GM19351 (cell line): ENCODE data around the gene SCG2.
"Not testable (repeated sequence)": the region's sequence is repeated elsewhere in the genome, so short reads cannot be mapped to it uniquely, and the experiment has no call there.

Experiments
- ATAC-seq: cut with Tn5 transposase; IDR thresholded peaks from one replicate; pipeline ENCODE4 v1.9.1; 2021; ENCODE audit warnings: mild to moderate bottlenecking, moderate library complexity; ENCODE audit not compliant: unreplicated experiment

Gene SCG2

GRCh38 chr2:223613017-223613950 lies 11.1 kb upstream of the SCG2 start:
- no peak for ATAC-seq

DNA sequence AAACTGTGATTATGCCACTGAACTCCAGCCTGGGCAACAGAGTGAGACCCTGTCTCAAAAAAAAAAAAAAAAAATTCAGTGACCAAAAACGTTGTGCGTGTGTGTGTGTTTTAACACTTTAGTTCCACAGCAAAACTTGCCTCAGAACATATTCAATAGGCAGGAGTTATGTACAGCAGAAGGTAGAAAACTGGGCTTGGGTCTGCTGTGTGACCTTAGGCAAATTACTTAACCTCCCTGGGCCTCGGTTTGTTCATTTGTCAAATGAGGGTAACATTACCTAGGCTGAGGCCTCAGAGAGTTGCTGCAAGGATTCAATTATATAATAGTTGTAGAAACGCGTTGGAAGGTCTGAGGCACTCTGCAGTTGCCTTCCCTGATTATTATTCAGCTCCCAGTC lies 10.3 kb upstream of the SCG2 start:
- no peak for ATAC-seq

DNA sequence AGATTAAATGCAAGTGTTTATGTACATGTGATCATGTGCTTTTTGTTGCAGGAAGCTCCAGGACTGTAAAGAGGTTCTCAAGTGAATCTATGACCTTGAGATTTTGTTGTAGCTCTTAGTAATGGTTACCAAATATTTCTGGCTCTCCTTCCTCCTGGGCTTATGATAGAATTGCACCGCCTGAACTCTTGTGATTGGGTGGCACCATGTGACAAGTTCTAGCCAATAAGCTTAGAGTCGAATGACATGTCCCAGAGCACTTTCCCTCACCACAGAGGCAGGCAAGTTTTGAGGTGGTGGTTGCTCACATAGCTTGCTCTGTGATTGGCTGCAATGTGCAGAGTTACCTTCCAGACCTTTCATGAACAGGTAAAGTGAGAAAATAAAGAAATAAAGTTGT lies 8.9 kb upstream of the SCG2 start:
- ATAC-seq: no peak

GRCh38 chr2:223607476-223607875 lies 5.3 kb upstream of the SCG2 start:
- no peak for ATAC-seq

DNA sequence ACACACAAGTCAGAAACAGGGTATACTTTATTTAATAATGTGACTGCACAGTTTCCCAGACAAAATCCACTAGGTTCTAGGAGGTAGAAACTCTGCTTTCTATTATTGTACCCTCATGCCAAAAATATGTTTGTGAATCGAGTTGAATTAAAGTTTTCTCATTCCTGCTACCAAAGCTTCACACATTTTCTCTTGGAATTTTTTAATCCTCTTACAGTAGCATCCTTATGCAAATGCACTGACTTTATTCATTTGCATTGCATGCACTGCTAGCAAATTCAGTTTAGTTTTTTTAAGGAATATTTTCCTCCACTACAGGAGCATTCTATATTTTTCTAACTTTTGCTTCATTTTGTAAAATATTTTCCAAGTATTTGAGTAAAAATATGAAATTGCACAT lies 4.8 kb upstream of the SCG2 start:
- no peak for ATAC-seq

- ATAC-seq: no peak
Observed at GRCh38 chr2:223604231-223604630, 2.1 kb upstream of the SCG2 start.

- no peak for ATAC-seq
Observed at GRCh38 chr2:223602972-223603371, 811 bp upstream of the SCG2 start.

GRCh38 chr2:223601018-223601417 lies 1.1 kb downstream of the SCG2 start:
- ATAC-seq: no peak

DNA sequence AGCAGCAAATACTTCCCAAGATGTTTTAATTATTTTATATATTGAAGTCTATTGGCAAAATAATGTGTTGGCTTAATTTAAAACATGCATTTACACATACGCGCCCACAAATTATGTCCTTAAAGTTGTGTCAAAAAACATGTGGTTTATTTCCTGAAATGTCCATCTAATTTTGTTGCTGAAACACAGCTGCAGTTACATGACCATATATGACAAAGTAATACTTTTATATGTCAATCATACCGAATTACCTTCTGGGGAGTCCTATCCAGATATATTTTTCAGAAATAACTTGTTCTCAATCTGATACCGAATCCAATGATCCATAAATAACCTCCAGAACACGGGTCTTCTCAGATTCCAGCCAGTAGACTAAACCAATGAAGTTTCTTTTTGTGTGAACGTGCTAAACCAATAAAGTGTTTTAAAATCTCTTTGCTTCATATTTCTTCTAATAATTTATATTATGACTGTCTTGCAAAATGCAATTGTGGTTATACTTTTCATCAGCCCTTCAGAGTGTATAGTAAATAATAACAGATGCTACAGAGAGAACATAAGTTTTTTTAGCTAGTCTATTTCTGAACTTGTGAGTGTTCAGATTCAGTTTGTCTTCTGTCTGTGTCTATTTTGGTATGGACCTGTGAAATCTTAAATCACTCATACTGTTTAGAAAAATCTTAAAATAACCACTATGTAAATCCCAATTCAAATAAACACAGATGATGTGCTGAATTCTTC lies 2.4 kb downstream of the SCG2 start:
- ATAC-seq: no peak

- ATAC-seq: no peak
Observed at GRCh38 chr2:223598994-223599639, 3.0 kb downstream of the SCG2 start.

- no peak for ATAC-seq
Observed at GRCh38 chr2:223597076-223597475, 5.1 kb downstream of the SCG2 start.

- no peak for ATAC-seq
Observed at GRCh38 chr2:223596208-223596607, 6.0 kb downstream of the SCG2 start.

- ATAC-seq: no peak
Observed at GRCh38 chr2:223594831-223595230, 7.3 kb downstream of the SCG2 start.

GRCh38 chr2:223594259-223594658 lies 7.9 kb downstream of the SCG2 start:
- ATAC-seq: no peak

DNA sequence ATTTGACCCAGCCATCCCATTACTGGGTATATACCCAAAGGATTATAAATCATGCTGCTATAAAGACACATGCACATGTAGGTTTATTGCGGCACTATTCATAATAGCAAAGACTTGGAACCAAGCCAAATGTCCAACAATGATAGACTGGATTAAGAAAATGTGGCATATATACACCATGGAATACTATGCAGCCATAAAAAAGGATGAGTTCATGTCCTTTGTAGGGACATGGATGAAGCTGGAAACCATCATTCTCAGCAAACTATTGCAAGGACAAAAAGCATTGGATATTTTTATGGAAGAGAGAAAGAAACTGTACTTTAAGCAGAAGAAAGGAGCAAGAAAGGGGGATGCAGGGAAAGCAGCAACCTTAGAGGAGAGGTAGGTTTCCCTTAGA lies 9.5 kb downstream of the SCG2 start:
- not testable (repeated sequence) for ATAC-seq

DNA sequence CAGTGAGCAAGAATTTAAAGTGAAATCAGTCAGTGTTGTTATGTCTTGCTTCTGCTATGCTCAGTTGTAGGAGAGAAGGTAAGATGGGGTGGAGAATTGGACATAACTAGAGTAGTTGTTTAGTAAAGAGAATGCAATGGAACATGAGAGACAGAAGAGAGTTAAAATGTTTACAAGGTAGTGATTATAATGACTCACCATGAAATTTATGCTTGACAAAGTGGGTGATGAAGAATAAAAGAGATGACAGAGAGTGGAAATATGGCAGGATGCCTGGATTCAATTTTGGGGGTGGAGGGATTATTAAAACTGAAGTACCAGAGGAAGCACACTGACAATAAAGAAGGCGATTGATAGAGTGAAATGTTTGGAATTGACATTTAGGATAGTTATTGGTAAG lies 10.6 kb downstream of the SCG2 start:
- no peak for ATAC-seq

- no peak for ATAC-seq
Observed at GRCh38 chr2:223590964-223591363, 11.2 kb downstream of the SCG2 start.

DNA sequence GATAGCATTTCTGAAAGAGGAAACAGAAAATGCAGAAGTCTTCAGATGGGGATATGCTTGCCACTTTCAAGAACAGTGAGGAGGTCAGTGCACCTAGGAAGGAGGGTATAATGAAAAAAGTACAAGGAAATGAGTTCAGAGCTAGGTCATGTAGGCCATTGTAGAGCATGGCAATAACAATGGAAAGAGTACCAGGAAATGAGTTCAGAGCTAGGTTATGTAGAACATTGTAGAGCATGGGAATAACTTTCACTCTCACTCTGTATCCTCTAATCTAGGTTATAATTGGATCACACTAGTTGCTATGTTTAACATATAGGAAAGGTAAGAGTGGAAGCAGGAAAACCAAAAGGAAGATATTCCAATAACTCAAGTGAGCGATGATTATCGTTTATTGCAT lies 12.3 kb downstream of the SCG2 start:
- ATAC-seq: no peak

- no peak for ATAC-seq
Observed at GRCh38 chr2:223588251-223588650, 13.9 kb downstream of the SCG2 start.

DNA sequence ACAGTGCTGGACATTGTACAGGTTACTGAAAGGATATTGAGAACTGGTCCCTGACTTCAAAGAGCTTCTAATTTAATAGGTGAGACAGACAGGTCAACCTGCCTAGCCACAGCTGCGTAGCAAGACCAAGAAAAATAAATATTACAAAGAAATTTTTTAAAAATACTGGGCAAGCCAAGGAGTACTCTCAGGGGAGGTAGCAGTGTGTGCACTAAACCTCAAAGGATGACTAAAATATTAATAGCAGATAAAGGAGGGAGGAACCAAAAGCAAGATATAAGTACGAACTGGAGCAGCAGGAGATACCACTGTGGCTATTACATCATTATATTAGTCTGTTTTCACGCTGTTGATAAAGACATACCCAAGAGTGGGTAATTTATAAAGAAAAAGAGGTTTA lies 14.9 kb downstream of the SCG2 start:
- no peak for ATAC-seq

DNA sequence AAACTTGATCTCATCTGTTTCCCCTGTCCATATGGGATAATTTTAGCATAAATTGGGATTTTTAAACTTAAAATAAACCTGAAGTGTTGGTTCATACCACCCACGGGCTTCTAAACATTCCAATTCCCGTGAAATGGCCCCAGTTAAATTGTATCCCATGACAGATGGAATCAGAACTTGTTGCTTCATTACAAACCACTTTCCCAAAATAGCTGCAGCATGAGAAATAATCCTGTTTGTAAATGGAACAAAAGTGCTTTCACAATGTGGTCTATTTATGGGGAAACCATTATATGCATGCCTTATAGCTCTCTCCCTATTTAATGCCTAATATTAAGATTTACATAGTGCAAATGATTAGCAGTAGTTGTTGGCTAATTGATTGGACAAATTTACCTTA lies 15.9 kb downstream of the SCG2 start:
- ATAC-seq: no peak

GRCh38 chr2:223585666-223586065 lies 16.5 kb downstream of the SCG2 start:
- no peak for ATAC-seq
